IPS-20b (cell line): Measurements from ENCODE around the gene ASIC2.

Experiments
- H3K27ac ChIP-seq: one replicate; pipeline ENCODE4 v1.5.1; 2013; ENCODE audit warnings: low read length
- H3K27me3 ChIP-seq: 2 replicates; pipeline ENCODE4 v1.6.1; 2013; ENCODE audit warnings: mild to moderate bottlenecking, low read length, inconsistent platforms; ENCODE audit not compliant: insufficient read depth
- H3K36me3 ChIP-seq: 2 replicates; pipeline ENCODE4 v1.6.1; 2013; ENCODE audit warnings: low read depth, mild to moderate bottlenecking, inconsistent platforms, low read length, moderate library complexity; ENCODE audit not compliant: insufficient read depth
- H3K4me1 ChIP-seq: 2 replicates; pipeline ENCODE4 v1.6.1; 2013; ENCODE audit warnings: mild to moderate bottlenecking, control low read depth, inconsistent platforms, low read length, moderate library complexity; ENCODE audit not compliant: insufficient read depth
- H3K4me3 ChIP-seq: 2 replicates; pipeline ENCODE4 v1.5.1; 2013; ENCODE audit warnings: mild to moderate bottlenecking, low read length, inconsistent platforms
- H3K9ac ChIP-seq: 2 replicates; pipeline ENCODE4 v1.6.1; 2013; ENCODE audit warnings: low read depth, mild to moderate bottlenecking, inconsistent platforms, low read length, moderate library complexity
- H3K9me3 ChIP-seq: 2 replicates; pipeline ENCODE4 v1.6.1; 2013; ENCODE audit warnings: mild to moderate bottlenecking, low read depth, low read length, inconsistent platforms; ENCODE audit not compliant: insufficient read depth

Gene ASIC2

DNA sequence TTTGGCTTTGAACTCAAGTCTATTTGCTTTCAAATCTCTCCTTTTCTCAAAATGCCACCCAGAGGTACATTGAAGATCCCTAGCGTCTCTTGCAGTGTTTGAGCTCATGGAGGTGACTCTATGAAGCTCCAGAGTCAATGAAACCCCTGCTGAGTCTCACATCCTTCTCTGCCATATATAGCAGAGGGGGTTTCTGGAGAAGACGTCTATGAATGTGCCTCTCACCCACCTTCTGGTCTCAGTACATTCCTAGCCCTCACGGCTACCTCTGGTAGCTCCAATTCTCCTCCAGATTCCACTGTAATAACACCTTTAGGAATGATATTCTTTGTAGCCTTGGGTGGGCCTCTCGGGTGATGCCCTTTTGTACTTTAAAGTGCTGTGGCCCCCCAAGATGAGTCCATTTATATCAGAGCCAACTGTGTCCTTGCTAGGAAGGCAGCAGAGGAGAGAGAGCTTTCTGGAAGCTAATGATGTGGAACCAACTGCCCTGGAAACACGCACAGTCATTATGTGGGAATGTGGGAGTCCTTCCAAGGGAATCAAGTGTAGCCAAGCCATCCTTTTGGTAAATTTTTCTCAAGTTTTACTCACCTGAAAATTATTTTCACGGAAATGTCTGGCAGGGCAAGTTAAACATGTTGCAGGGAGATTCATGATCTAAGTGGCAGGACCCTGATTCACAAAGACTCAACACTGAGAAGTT, 123.4 kb downstream of the ASIC2 start:
- no peaks in the 10 kb centered on the region for H3K9me3 ChIP-seq
- no peaks in the 10 kb centered on the region for H3K4me1 ChIP-seq
- no peak overlapping the region for H3K9ac ChIP-seq
- H3K27me3 ChIP-seq: no peaks in the 10 kb centered on the region; the same call in 1 of the 2 replicates
- H3K4me3 ChIP-seq: no peak overlapping the region
- no peak overlapping the region for H3K27ac ChIP-seq
- no peaks in the 10 kb centered on the region for H3K36me3 ChIP-seq

DNA sequence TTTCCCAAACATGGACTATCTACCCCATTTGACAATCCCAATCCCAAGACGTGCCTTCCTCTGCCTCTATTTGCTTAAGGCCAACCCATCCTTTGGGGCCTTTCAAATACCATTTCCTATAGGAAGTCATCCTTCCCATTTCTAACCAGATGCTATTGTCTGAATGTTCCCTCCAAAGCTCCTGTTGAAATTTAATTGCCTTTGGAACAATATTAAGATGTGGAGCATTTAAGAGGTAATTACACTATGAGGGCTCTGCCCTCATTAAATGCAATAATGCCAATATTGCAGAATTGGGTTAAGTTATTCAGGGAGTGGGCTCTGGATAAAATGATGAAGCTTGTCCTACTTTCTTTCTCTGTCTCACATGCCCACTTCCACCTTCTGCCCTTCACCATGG, 125.4 kb downstream of the ASIC2 start:
- no peaks in the 10 kb centered on the region for H3K9me3 ChIP-seq
- H3K9ac ChIP-seq: no peak overlapping the region
- H3K36me3 ChIP-seq: no peaks in the 10 kb centered on the region
- no peaks in the 10 kb centered on the region for H3K4me1 ChIP-seq
- no peak overlapping the region for H3K27ac ChIP-seq
- H3K27me3 ChIP-seq: no peaks in the 10 kb centered on the region
- no peak overlapping the region for H3K4me3 ChIP-seq

DNA sequence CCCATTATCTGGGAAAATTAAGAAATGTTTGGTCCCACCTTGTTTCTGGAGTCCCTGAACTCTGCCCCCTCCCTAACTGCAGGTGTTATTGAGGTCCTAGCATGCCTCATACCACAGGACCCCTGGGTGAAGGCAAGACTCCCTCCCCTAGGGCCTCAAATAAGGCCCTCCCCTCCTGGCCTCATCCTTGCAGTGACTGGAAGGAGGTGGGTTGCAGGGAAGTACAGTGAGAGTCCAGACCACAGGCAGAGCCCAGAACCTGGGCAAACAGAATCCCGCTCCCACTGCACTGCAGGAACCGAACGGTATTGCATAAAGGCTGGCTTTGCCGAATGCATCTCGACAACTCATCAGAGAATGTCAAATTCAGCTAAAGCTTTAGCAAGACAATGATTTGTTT, 126.6 kb downstream of the ASIC2 start:
- Histone ChIP-seq H3K4me3 (no peak overlapping the region), H3K27ac (no peak overlapping the region), H3K9ac (no peak overlapping the region), H3K27me3 (no peaks in the 10 kb centered on the region), H3K9me3 (no peaks in the 10 kb centered on the region), H3K4me1 (no peaks in the 10 kb centered on the region), H3K36me3 (no peaks in the 10 kb centered on the region)

GRCh38 chr17:33164169-33164881, 128.8 kb downstream of the ASIC2 start:
- H3K4me3 ChIP-seq: no peak overlapping the region
- no peak overlapping the region for H3K27ac ChIP-seq
- H3K36me3 ChIP-seq: no peaks in the 10 kb centered on the region
- H3K9ac ChIP-seq: no peak overlapping the region
- H3K4me1 ChIP-seq: no peaks in the 10 kb centered on the region
- H3K9me3 ChIP-seq: no peaks in the 10 kb centered on the region
- no peaks in the 10 kb centered on the region for H3K27me3 ChIP-seq

- Histone ChIP-seq H3K27ac (no peak overlapping the region), H3K4me3 (no peak overlapping the region), H3K27me3 (no peaks in the 10 kb centered on the region), H3K9ac (no peak overlapping the region), H3K9me3 (no peaks in the 10 kb centered on the region), H3K4me1 (no peaks in the 10 kb centered on the region), H3K36me3 (no peaks in the 10 kb centered on the region)
Observed at GRCh38 chr17:33163533-33164168, 129.4 kb downstream of the ASIC2 start.

- Histone ChIP-seq H3K9me3 (no peaks in the 10 kb centered on the region), H3K36me3 (no peaks in the 10 kb centered on the region), H3K27me3 (no peaks in the 10 kb centered on the region), H3K4me3 (no peak overlapping the region), H3K27ac (no peak overlapping the region), H3K4me1 (no peaks in the 10 kb centered on the region), H3K9ac (no peak overlapping the region)
Observed at GRCh38 chr17:33154869-33155455, 138.1 kb downstream of the ASIC2 start.

DNA sequence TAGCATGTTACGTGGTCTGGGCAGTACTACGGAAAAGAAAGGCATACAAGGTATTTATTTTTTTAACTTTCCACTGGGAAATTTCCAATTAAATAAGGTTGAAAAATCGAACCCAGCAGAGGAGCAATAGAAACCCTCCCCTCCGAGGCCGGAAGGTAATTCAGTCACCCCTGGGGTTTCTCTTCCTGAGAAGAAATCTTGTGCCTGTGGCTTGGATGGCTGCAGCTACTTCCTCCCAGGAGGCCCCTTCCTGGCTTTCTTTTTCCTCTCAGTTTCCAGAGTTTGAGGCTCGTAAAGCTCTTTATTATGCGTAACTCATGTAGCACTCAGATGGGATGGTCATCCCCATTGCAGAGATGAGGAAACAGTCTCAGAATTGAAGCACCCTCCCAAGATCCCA, 140.3 kb downstream of the ASIC2 start:
- Histone ChIP-seq H3K27me3 (no peaks in the 10 kb centered on the region), H3K27ac (no peak overlapping the region), H3K4me3 (no peak overlapping the region), H3K9ac (no peak overlapping the region), H3K4me1 (no peaks in the 10 kb centered on the region), H3K36me3 (no peaks in the 10 kb centered on the region), H3K9me3 (no peaks in the 10 kb centered on the region)

- Histone ChIP-seq H3K4me1 (no peaks in the 10 kb centered on the region), H3K27me3 (no peaks in the 10 kb centered on the region)
Observed at GRCh38 chr17:33151565-33151964, 141.5 kb downstream of the ASIC2 start.

GRCh38 chr17:33145941-33146340, 147.2 kb downstream of the ASIC2 start:
- no peak overlapping the region for H3K27ac ChIP-seq
- no peaks in the 10 kb centered on the region for H3K9me3 ChIP-seq
- H3K9ac ChIP-seq: no peak overlapping the region
- H3K36me3 ChIP-seq: no peaks in the 10 kb centered on the region
- peaks cover 2% of the 10 kb centered on the region; the same call in 1 of the 2 replicates for H3K4me1 ChIP-seq
- no peak overlapping the region for H3K4me3 ChIP-seq
- no peaks in the 10 kb centered on the region for H3K27me3 ChIP-seq

More at GRCh38 chr17:33151565-33151964, 141.5 kb downstream of the ASIC2 start:
- no peaks in the 10 kb centered on the region for H3K36me3 ChIP-seq
- no peak overlapping the region for H3K27ac ChIP-seq
- H3K4me3 ChIP-seq: no peak overlapping the region
- no peaks in the 10 kb centered on the region for H3K9me3 ChIP-seq
- no peak overlapping the region for H3K9ac ChIP-seq

- no peaks in the 10 kb centered on the region for H3K9me3 ChIP-seq
- H3K27me3 ChIP-seq: no peaks in the 10 kb centered on the region
- H3K36me3 ChIP-seq: no peaks in the 10 kb centered on the region
- peaks cover 3% of the 10 kb centered on the region; the same call in 1 of the 2 replicates for H3K4me1 ChIP-seq
- H3K4me3 ChIP-seq: no peak overlapping the region
- H3K27ac ChIP-seq: no peak overlapping the region
- H3K9ac ChIP-seq: no peak overlapping the region
Observed at GRCh38 chr17:33144837-33145236, 148.3 kb downstream of the ASIC2 start.

DNA sequence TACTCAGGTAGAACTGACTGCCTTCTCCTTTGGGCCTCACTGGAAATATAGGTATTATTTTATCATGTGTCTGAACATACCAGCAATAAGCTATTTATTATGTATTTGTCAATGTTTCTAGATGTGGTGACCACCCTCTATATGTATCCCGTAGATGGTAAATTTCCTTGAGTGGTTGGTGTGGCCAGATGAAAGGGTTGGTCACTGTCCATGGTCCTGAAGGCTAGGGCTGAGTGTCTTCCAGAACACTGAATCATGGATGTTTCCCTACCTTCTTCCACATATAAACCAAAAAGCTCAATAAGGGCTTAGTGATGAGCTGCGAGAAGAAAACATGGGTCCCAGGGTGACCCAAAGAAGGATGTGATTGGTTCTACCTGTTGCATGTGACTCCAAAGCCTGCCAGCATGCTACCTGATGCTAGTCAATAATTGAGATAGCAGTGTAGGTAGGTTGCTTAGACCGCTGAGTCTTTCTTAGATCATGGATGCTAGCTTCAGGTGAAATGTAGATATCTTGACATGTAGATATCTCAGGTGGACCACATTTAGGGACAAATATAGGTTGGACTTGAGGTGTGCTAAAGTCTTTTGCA, 150.3 kb downstream of the ASIC2 start:
- H3K4me3 ChIP-seq: no peak overlapping the region
- no peak overlapping the region for H3K9ac ChIP-seq
- H3K9me3 ChIP-seq: no peaks in the 10 kb centered on the region
- H3K36me3 ChIP-seq: no peaks in the 10 kb centered on the region
- no peak overlapping the region for H3K27ac ChIP-seq
- no peaks in the 10 kb centered on the region for H3K27me3 ChIP-seq
- H3K4me1 ChIP-seq: peaks cover 3% of the 10 kb centered on the region; the same call in 1 of the 2 replicates
